Measurements from ENCODE around the gene FOXP1. TPM values are rescaled to one million over a fixed set of nuclear protein-coding genes. Genes with fewer than 3 reads are reported as not detected.

Gene FOXP1
- total RNA-seq, 1 donor from 2014 or later, result 27.3 TPM

- Histone ChIP-seq H3K27me3 (no peaks in the 10 kb centered on the region), H3K4me3 (no peak overlapping the region), H3K9me3 (ENCODE audit: low read depth) (no peaks in the 10 kb centered on the region), H3F3A (ENCODE audit: low read depth) (no peaks in the 10 kb centered on the region), H3K27ac (no peak overlapping the region), H3K79me2 (ENCODE audit: low read depth) (no peaks in the 10 kb centered on the region), H3K9ac (no peak overlapping the region), H4K20me1 (ENCODE audit: low read depth) (peaks cover 27% of the 10 kb centered on the region), H3K36me3 (no peaks in the 10 kb centered on the region), H3K4me2 (no peak overlapping the region), H3K4me1 (peaks cover 8% of the 10 kb centered on the region), H2AFZ (replicated peaks) (no peak overlapping the region)
- Mint-ChIP-seq H3K9me3 (no peaks in the 10 kb centered on the region), H3K4me3 (no peak overlapping the region), H3K4me1 (peaks cover 32% of the 10 kb centered on the region), H3K27me3 (ENCODE audit: insufficient read depth, low read depth) (peaks cover 2% of the 10 kb centered on the region), H3K36me3 (peaks cover 2% of the 10 kb centered on the region), H3K27ac (no peak overlapping the region)
- no peak for DNase-seq (ENCODE audit: low spot score)
- TF ChIP-seq CTCF (IDR thresholded peaks at IDR 0.05), result no peak
- no peak for TF ChIP-seq EZH2phosphoT487 (IDR thresholded peaks at IDR 0.05)
- TF ChIP-seq EZH2 (IDR thresholded peaks at IDR 0.05), result no peak
These were observed 137.3 kb downstream of the FOXP1 start for GRCh38 chr3:71446260-71446659.

DNA sequence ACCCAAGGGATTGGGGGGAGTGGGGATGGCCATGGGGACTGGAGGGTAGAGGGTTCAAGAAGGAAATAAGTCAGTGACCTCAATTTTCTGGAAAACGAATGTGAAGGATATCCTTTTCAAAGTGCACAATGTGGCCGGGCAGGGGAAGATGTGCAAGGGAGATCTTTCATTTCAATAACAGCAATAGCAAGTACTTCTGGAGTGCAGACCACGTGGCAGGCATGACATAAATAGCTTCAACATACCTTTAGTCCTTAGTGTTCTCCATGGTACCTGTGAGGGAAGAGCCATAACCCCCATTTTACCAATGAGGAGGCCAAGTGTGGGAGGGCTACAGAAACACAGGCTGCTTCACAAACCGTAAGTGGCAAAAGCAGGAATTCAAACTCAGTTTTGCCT lies 138.7 kb downstream of the FOXP1 start:
- Mint-ChIP-seq H3K9me3 (no peaks in the 10 kb centered on the region), H3K27me3 (ENCODE audit: insufficient read depth, low read depth) (peaks cover 2% of the 10 kb centered on the region), H3K4me3 (no peak overlapping the region), H3K27ac (no peak overlapping the region), H3K4me1 (peaks cover 23% of the 10 kb centered on the region), H3K36me3 (peaks cover 2% of the 10 kb centered on the region)
- H3K27ac ChIP-seq, result no peak overlapping the region
- DNase-seq (ENCODE audit: low spot score), result no peak
- H3K4me2 ChIP-seq, result no peak overlapping the region
- H4K20me1 ChIP-seq (ENCODE audit: low read depth), result peaks cover 15% of the 10 kb centered on the region
- no peak overlapping the region for H2AFZ ChIP-seq (replicated peaks)
- no peaks in the 10 kb centered on the region for H3K9me3 ChIP-seq (ENCODE audit: low read depth)
- H3K79me2 ChIP-seq (ENCODE audit: low read depth), result no peaks in the 10 kb centered on the region
- no peak overlapping the region for H3K9ac ChIP-seq
- H3K27me3 ChIP-seq, result no peaks in the 10 kb centered on the region
- H3K4me1 ChIP-seq, result no peaks in the 10 kb centered on the region
- TF ChIP-seq CTCF (IDR thresholded peaks at IDR 0.05) (no peak), EZH2phosphoT487 (IDR thresholded peaks at IDR 0.05) (no peak), EZH2 (IDR thresholded peaks at IDR 0.05) (no peak)
- no peaks in the 10 kb centered on the region for H3F3A ChIP-seq (ENCODE audit: low read depth)
- no peaks in the 10 kb centered on the region for H3K36me3 ChIP-seq
- no peak overlapping the region for H3K4me3 ChIP-seq

- Histone ChIP-seq H3F3A (ENCODE audit: low read depth) (no peaks in the 10 kb centered on the region), H3K79me2 (ENCODE audit: low read depth) (no peaks in the 10 kb centered on the region), H3K36me3 (no peaks in the 10 kb centered on the region), H3K4me1 (no peaks in the 10 kb centered on the region), H2AFZ (replicated peaks) (no peak overlapping the region), H3K9me3 (ENCODE audit: low read depth) (no peaks in the 10 kb centered on the region), H3K9ac (no peak overlapping the region), H3K4me3 (no peak overlapping the region), H3K4me2 (no peak overlapping the region), H3K27ac (no peak overlapping the region), H3K27me3 (no peaks in the 10 kb centered on the region), H4K20me1 (ENCODE audit: low read depth) (peaks cover 11% of the 10 kb centered on the region)
- Mint-ChIP-seq H3K27ac (no peak overlapping the region), H3K27me3 (ENCODE audit: insufficient read depth, low read depth) (peaks cover 2% of the 10 kb centered on the region), H3K9me3 (peaks cover 2% of the 10 kb centered on the region), H3K4me3 (no peak overlapping the region), H3K4me1 (peaks cover 20% of the 10 kb centered on the region), H3K36me3 (peaks cover 2% of the 10 kb centered on the region)
- no peak for DNase-seq (ENCODE audit: low spot score)
- no peak for TF ChIP-seq EZH2phosphoT487 (IDR thresholded peaks at IDR 0.05)
- TF ChIP-seq EZH2 (IDR thresholded peaks at IDR 0.05), result no peak
These were observed 139.3 kb downstream of the FOXP1 start for GRCh38 chr3:71444028-71444860.

DNA sequence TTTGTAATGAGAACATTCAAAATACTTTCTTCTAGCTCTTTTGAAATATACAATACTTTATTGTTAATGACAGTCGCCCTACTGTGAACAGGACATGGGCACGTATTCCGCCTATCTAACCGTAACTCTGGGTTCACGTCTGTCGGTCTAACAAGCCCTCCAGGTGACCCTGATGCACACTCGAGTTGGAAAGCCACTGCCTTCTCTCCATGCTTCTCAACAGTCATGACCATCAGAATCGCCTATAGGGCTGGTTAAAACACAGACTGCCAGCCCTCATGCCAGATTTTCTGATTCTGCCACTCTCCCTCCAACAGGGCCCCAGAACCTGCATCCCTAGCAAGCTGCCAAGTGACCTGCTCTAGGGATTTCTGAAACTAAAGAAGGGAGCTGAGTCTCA lies 140.2 kb downstream of the FOXP1 start:
- no peaks in the 10 kb centered on the region for H3K79me2 ChIP-seq (ENCODE audit: low read depth)

More for the DNA sequence above, 140.2 kb downstream of the FOXP1 start:
- H3K36me3 Mint-ChIP-seq, result peaks cover 2% of the 10 kb centered on the region
- Histone ChIP-seq H2AFZ (replicated peaks) (no peak overlapping the region), H3K4me1 (peaks cover 8% of the 10 kb centered on the region), H3K4me3 (no peak overlapping the region), H3F3A (ENCODE audit: low read depth) (peaks cover 8% of the 10 kb centered on the region), H4K20me1 (ENCODE audit: low read depth) (peaks cover 14% of the 10 kb centered on the region), H3K27ac (no peak overlapping the region), H3K4me2 (no peak overlapping the region), H3K9me3 (ENCODE audit: low read depth) (no peaks in the 10 kb centered on the region), H3K36me3 (no peaks in the 10 kb centered on the region), H3K9ac (no peak overlapping the region), H3K27me3 (no peaks in the 10 kb centered on the region)
- no peak overlapping the region for H3K4me3 Mint-ChIP-seq
- peaks cover 4% of the 10 kb centered on the region for H3K27me3 Mint-ChIP-seq (ENCODE audit: insufficient read depth, low read depth)
- H3K9me3 Mint-ChIP-seq, result peaks cover 4% of the 10 kb centered on the region
- no peak for TF ChIP-seq CTCF (IDR thresholded peaks at IDR 0.05)
- no peak for TF ChIP-seq EZH2phosphoT487 (IDR thresholded peaks at IDR 0.05)
- no peak for TF ChIP-seq EZH2 (IDR thresholded peaks at IDR 0.05)
- DNase-seq (ENCODE audit: low spot score), result no peak
- no peak overlapping the region for H3K27ac Mint-ChIP-seq
- peaks cover 18% of the 10 kb centered on the region for H3K4me1 Mint-ChIP-seq

Measured in neural progenitor cell (in vitro differentiated cells).